GM12873 (cell line): ENCODE measurements around the gene PKIG.
A peak's percentile ranks its signal among the peaks of the same experiment; 100 is the strongest.

Experiments used
- CTCF ChIP-seq: IDR thresholded peaks from 2 replicates; pipeline ENCODE4 v1.5.1; 2012; ENCODE audit warnings: low read depth, mild to moderate bottlenecking, moderate library complexity, low read length, control low read depth; ENCODE audit not compliant: insufficient read depth; ENCODE audit errors: missing control alignments

Gene PKIG

GRCh38 chr20:44601236-44601671, 18.9 kb downstream of the PKIG start:
- no peak for TF ChIP-seq CTCF

- no peak for TF ChIP-seq CTCF
These were observed 19.4 kb downstream of the PKIG start for GRCh38 chr20:44601801-44602204.

GRCh38 chr20:44603327-44603726, 20.9 kb downstream of the PKIG start:
- peak; percentile 37 for TF ChIP-seq CTCF

- no peak for TF ChIP-seq CTCF
These were observed 24.5 kb downstream of the PKIG start for GRCh38 chr20:44606725-44607441.

GRCh38 chr20:44609006-44609515, 26.7 kb downstream of the PKIG start:
- no peak for TF ChIP-seq CTCF

- TF ChIP-seq CTCF, result peak; percentile 99
These were observed 27.3 kb downstream of the PKIG start for GRCh38 chr20:44609516-44610312.

- TF ChIP-seq CTCF, result no peak
These were observed 28.1 kb downstream of the PKIG start for GRCh38 chr20:44610313-44610962.
